Erythroblast (primary cell): ENCODE measurements around the gene TUT7.

Experiments used
- GATA1 ChIP-seq: IDR thresholded peaks from 2 replicates; pipeline ENCODE4 v1.6.1; 2011; ENCODE audit warnings: low read depth, mild to moderate bottlenecking, control low read depth, low read length, moderate library complexity
- POLR2A ChIP-seq: IDR thresholded peaks from 2 replicates; pipeline ENCODE4 v1.6.1; 2011; ENCODE audit warnings: mild to moderate bottlenecking, low read length

- TF ChIP-seq GATA1 (no peak), POLR2A (no peak)
These were observed 20.6 kb downstream of the TUT7 start for GRCh38 chr9:86333651-86334050.
